ENCODE measurements around the gene SIRPD.
"Not testable (repeated sequence)": the region's sequence is repeated elsewhere in the genome, so short reads cannot be mapped to it uniquely, and the experiment has no call there.

The SIRPD gene

DNA sequence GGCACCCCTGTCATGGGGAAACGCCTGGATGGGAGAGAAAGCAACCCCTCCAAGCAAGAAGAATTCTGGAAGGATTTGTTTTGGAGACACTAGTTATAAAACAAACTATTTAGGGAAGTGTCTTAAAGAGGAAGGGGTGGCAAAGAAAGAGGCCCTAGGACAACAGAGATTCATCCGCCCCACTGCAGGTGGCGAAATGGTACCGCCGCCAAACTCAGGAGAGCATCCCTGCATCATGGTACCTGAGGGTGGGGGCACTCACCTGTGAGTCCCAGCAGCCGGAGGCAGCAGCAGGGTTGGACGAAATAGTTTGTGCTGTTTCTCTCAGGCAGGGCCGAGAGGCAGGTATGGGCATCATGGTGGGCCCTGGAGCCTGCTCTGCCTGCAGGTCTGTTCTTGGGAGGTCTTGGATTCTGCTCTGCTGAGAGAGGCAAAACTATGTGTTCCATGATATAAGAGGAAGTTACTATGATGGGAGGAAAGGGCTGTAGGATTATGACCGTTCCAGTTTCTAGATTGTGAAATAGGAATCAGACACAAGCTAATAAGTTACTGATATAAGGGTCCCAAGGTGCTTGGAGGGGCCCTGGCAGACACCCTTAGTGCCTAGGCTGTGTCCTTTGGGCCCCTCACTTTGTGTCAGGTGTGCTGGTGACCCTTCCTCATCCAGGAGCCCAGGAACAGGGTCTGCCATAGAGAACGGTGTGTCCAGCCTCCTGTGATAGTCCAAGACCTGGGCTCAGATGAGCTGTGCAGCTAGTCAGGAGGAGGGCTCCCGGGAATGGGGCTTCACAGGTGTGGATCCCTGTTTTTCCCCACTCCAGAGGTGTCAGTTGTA is 20.4 kb downstream of the SIRPD start:
- no peak for DNase-seq

DNA sequence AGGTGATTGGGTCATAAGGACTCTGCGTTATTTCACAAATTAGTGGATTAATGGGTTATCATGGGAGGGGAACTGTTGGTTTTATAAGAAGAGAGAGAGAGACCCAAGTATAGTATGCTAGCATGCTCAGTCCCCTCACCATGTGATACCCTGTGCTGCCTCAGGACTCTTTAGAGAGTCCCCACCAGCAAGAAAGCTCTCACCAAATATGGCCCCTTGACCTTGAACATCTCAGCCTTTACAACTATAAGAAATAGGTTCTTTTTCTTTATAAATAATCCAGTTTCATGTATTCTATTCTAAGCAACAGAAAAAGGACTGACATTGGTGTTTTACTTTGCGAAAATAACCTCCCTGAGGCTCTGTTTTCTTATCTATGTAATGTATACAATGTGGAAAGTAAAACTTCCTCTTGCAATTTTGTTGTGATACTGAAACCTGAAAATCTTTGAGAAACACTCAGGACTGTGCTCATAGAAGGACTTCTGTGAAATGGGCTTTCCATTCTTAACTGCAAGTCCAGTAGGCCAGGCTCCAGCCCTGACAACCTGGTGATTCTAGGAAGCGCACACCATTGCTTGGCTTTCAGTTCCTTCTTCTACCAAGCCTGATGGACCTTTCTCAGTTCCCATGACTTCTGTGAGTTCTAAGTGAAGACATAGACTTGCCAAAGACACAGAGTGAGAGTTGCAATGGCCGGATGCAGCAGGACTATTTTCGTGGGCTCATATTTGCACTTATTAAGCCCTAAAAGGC is 21.9 kb downstream of the SIRPD start:
- no peak for DNase-seq

DNA sequence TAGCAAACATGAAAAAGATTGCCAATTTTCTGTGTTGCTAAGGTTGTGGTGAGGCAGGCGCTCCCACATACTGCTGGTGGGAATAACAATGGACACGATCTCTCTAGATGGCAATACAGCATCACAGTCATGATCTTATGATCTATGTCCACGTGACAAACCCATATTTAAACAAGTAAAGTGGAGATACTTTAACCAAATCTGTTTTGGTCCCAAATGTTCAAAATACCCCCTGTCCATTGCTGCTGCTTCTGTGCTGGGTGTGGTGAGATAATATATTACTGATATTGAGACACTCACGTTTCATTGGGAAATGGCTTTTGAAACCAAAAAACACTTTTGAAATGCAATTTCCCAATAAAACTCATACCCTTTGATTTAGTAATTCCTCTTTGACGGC is 23.0 kb downstream of the SIRPD start:
- no peak for DNase-seq

DNA sequence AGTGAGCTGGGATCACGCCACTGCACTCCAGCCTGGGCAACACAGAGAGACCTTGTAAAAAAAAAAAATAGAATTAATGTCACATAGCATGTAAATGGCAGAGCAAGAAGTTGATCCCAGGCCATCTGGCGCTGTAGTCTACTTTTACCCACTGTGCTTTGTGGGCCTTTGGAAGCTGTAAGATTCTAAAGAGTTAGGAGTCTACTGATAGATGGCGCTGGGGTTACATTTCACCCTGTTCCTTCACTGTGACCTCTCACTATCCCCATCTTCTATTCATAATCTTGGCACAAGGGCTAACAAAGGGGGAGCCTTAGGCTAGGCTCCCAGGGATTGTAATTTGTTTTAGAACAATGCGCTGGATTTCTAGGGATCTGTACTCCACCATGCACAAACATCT is 24.4 kb downstream of the SIRPD start:
- DNase-seq, result no peak

- no peak for DNase-seq
These were observed 28.7 kb downstream of the SIRPD start for GRCh38 chr20:1528811-1529210.

DNA sequence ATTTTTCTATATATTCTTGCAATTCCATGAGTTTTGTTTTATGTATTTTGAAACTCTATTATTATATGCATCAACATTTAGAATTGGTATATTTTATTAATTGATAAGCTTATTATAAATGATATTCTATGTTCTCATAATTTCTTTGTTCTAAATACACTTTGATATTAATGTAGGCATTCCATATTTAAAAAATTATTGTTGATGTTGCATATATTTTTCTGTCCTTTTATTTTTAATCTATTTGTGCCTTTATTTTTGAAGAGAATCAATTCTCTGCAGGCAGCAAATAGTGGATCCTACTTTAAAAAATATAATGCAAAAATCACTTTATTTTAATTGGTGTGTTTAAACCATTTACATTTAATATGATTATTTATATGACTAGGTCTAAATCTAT is 29.6 kb downstream of the SIRPD start:
- DNase-seq, result no peak

DNA sequence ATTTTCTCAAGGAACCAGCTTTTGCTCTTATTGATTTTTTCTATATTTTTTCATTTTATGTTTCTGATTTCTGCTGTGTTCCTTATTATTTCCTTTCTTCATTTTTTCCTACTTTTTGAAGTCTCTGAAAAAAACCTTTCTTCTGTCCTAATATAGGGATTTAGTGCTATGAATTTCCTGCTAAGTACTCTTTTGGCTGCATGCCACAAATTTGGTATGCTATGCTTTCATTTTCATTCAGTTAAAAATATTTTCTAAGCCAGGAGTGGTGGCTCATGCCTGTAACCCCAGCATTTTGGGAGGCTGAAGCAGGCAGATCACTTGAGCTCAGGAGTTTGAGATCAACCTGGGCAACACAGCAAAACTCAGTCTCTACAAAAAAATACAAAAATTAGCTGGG is 30.6 kb downstream of the SIRPD start:
- DNase-seq, result no peak

- no peak for DNase-seq
These were observed 31.2 kb downstream of the SIRPD start for GRCh38 chr20:1526310-1526709.

- DNase-seq, result no peak
These were observed 33.5 kb downstream of the SIRPD start for GRCh38 chr20:1524004-1524403.

DNA sequence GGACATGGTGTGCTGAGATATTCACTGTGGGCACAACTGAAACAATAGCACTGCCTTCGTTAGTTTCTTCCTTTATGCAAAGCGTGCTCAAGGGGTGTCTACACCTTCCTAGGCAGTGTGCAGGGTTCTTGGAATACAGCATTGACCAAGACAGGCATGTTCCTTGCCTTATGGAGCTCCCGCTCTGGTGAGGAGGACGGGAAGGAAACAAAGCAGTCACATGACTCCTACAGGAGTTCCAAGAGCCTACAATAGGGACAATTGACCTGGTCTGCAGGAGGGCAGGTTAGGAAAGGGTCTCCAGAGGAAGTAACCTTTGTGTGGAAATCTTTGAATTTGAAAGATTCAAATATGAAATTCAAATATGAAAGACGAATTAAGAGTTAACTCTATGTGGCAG is 40.5 kb downstream of the SIRPD start:
- no peak for DNase-seq

- no peak for DNase-seq
These were observed 43.7 kb downstream of the SIRPD start for GRCh38 chr20:1513801-1514200.

GRCh38 chr20:1509237-1509636 is 48.3 kb downstream of the SIRPD start:
- DNase-seq, result no peak

DNA sequence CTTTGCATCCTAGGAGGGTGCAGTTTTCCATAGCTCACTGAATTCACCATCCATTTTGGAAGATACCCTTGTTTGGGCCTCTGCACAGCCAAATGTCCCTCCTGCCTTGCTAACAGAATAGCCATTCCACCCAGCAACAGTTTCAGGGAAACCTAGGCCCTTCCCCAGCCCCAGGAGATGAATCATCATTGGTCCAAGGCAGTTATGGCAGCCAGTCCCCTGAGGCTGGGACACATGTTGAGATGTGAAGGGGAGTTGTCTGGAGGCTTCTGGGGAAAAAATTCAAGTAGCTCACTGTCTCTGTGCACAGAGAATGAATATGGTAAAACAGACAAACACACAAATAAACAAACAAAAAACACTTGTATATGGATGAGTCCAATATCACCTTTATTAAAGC is 48.9 kb downstream of the SIRPD start:
- no peak for DNase-seq

GRCh38 chr20:1507276-1507675 is 50.2 kb downstream of the SIRPD start:
- DNase-seq, result no peak

DNA sequence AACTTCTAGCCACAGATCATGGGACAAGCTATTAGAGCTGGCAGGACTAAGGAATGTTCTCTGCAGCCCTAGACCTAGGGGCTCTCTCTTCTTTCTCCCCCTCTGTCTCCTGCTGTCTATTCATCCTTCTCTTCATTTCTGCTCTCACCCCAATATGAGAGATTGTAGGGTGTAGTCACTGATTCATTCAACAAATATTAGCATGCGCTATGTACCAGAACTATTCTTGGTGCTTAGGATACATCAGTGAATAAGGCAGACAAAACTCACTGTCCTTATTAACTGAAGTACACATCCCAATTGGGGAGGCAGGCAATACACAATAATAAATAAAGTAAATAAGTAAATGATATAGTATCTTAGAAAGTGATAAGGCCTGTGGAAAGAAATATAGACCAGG is 51.6 kb downstream of the SIRPD start:
- DNase-seq, result no peak

DNA sequence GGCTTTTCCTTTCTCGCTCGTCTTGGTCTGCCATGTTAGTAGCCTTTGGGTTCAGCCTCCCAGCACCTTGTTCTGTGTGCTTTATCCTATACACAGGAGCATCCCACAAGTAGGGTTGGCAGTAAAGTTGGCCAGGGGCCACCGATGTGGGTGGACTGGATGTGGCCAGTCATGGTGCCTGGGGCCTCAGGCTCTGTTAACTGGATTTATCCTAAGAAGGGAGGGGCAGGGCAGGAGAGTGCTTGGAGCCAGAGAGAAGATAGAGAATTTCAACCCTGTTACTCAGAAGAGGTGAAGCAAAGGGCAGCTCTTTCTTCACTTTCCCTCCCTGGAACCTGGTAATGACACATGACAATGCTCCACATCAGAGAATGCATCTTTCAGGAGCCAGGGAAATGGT is 52.1 kb downstream of the SIRPD start:
- DNase-seq, result no peak

DNA sequence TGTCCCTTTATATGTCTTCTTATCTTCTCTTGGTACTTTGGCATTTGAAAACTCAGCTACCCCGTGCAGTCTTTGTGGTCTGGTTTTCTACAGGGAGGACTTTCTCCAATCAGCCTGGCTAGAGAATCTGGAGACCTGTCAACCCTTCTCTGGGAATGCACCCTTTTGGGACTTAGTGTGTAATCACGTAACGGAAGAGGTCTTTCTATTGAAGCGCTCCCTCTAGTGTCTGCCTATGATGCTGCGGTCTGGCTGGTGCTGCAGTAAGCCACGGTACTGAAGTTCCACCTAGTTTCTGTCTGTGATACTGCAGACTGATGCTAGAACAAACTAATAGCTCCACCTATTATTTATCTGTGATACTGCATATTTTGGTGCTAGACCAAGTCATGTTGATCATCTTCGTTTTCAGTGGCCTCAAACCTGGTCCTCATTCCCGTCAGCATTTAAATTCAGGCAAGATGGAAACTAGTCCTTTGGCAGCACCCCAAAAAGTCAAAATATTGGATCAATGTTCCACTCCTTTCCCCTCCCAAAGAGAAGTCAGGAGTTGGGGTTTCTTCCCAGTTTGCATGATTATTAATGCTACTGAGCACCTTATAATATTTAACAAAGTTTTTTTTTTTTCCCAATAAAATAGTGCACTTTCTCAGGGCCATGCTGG is 53.8 kb downstream of the SIRPD start:
- peak; percentile 52 for DNase-seq

DNA sequence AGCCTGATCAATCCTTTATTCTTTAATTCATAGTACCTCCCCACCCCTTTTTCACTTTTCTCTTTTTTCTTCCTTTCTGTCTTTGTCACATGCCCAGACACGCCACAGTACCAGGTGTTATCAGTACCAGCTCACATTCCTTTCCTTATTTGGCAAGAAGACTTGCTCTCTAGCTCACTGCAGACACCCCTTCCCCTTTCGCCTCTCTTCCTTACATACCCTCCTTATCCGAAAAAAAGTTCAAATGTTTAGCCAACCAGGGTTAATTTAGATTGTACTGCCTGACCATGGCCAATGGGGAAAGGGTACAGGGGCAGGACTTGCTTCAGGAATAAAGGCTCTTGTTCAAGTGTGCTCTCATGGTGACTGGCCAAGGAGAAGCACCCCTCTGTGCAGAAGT is 57.0 kb downstream of the SIRPD start:
- DNase-seq, result no peak

DNA sequence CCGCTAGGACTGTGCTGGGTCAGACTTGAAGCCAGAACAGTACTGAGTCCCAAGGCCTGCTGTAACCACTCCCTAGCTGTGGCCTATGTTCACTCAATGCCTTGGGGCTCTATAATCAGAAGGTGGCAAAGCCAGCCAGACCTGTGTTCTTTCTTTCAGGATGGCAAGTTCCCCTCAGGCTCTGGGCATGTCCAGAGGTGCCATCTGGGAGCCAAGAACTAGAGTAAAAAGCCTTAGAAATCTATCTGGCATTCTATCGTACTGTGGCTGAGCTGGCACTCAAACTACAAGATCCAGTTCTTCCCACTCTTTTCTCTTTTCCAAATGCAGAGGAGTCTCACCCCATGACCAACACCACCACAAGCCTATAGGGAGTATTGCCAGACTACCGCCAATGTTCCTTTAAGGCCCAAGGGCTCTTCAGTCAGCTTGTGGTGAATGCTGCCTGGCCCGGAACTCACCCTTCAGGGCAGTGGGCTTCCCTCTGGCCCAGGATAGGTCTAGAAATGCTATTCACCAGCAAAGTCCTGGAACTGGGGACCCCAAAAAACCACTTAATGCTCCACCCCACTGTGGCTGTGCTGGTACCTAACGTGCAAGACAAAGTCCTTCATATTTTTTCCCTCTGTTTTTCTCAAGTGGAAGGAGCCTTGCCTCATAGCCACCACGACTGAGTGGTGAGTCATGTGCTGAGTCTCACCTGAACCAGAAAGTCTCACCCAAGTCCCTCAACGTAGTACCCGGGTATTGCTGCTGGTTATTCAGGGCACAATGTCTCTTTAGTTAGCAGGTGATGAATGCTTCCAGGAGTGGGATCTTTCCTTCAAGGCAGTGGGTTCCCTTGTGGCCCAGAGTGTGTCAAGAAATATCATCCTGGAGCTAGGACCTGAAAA is 57.7 kb downstream of the SIRPD start:
- no peak for DNase-seq

- DNase-seq, result not testable (repeated sequence)
These were observed 60.1 kb downstream of the SIRPD start for GRCh38 chr20:1497371-1497770.

- DNase-seq, result no peak
These were observed 60.6 kb downstream of the SIRPD start for GRCh38 chr20:1496930-1497329.

GRCh38 chr20:1494436-1494835 is 63.1 kb downstream of the SIRPD start:
- DNase-seq, result no peak

- no peak for DNase-seq
These were observed 64.0 kb downstream of the SIRPD start for GRCh38 chr20:1493536-1493935.

All from NK-92 treated with Interleukin-12 subunit alpha and Interleukin-12 subunit beta, amount 100 ng/mL, for 24 hours (cell line).